Adrenal gland (tissue), 12 donors: ENCODE measurements around the gene LYRM1. TPM values are rescaled to one million over a fixed set of nuclear protein-coding genes. Genes with fewer than 3 reads are reported as not detected.
"Not testable (repeated sequence)": the region's sequence is repeated elsewhere in the genome, so short reads cannot be mapped to it uniquely, and the experiment has no call there.

Source experiments
- DNase-seq, 7 donors: peaks; one replicate each; pipeline ENCODE4 v3.0.0-alpha.2; 2019 to 2020
- H3K27ac ChIP-seq, 5 donors: fragments of 200-600 bp; sonication (generic) in 4 of 5; 1 replicate in 3 of 5; 2 replicates in 2 of 5; pipeline versions ENCODE4 v1.5.1 to v1.8.0; 2016 to 2020; ENCODE audit warnings: mild to moderate bottlenecking in 1 of 5
- H3K27me3 ChIP-seq: fragments of 200-600 bp; 2 replicates; pipeline ENCODE4 v1.8.0; 2021
- H3K36me3 ChIP-seq, 2 donors: fragments of 200-600 bp; replicated peaks in 1 of 2; 1 replicate in 1 of 2; 2 replicates in 1 of 2; pipeline versions ENCODE4 v1.5.1 to v1.8.0; 2018 to 2022
- H3K4me1 ChIP-seq, 2 donors: fragments of 200-600 bp; replicated peaks in 1 of 2; 1 replicate in 1 of 2; 2 replicates in 1 of 2; pipeline versions ENCODE4 v1.5.1 to v1.8.0; 2018 to 2021
- H3K4me3 ChIP-seq, 4 donors: fragments of 200-600 bp; sonication (generic) in 3 of 4; one replicate each; pipeline ENCODE4 v1.5.1; 2016 to 2018
- H3K9me3 ChIP-seq, 3 donors: fragments of 200-600 bp; sonication (generic) in 1 of 3; replicated peaks in 1 of 3; 1 replicate in 2 of 3; 2 replicates in 1 of 3; pipeline versions ENCODE4 v1.5.1 to v1.8.0; 2016 to 2021
- POLR2A ChIP-seq, 2 donors: fragments of 450-650 bp; IDR thresholded peaks; one replicate each; pipeline ENCODE4 v1.6.1; 2017; ENCODE audit warnings: antibody characterized with exemption in 2 of 2, mild to moderate bottlenecking in 2 of 2, moderate library complexity in 1 of 2
- WGBS, 4 donors: extraction: QIAGEN DNeasy Blood & Tissue Kit in 2 of 4; methylation state at CpG; one replicate each; pipeline versions ENCODE4 v1.1.5 to v1.1.7; 2013 to 2017; 5-methylcytosine and 5-hydroxymethylcytosine counted together
- intact Hi-C, 2 donors: fragments of 100-400 bp; cut with DNase I; formaldehyde crosslinking; loops; one replicate each; pipeline versions ENCODE4 v1.14.1 to v1.15.0; 2022 to 2023
- polyA plus RNA-seq, 3 donors: library from polyadenylated mRNA; stranded (reverse); fragments of 200-250 nt in 2 of 3; fragments of 350-450 nt in 1 of 3; fragmentation: Illumina TruSeq in 1 of 3; extraction: RNeasy Lipid Tissue Mini Kit (QIAGEN cat#74804) in 1 of 3; gene quantifications; one replicate each; pipeline ENCODE4 v1.2.3, GENCODE V29; 2013 to 2014
- total RNA-seq, 9 donors: library from RNA; depleted of rRNA in 4 of 9; stranded (reverse); fragments of >200 nt in 4 of 9; fragments of 120-200 nt in 1 of 9; fragmentation: NEBNext Ultra II Directional in 1 of 9; extraction: Animal tissue kit (Norgen Biotek cat#: 25700) in 1 of 9; gene quantifications; one replicate each; pipeline versions ENCODE4 v1.1.0 to v1.2.4, GENCODE V29; 2013 to 2023
- TF ChIP-seq, protein P1 (sequence below), 6 experiments: fragments of 450-650 bp in 4 of 6; fragments of 200-600 bp in 2 of 6; sonication (generic) in 1 of 6; IDR thresholded peaks; 1 replicate in 5 of 6; 2 replicates in 1 of 6; pipeline versions ENCODE4 v1.5.1 to v1.8.0; 2016 to 2021; ENCODE audit warnings: antibody characterized with exemption in 6 of 6, mild to moderate bottlenecking in 2 of 6, moderate library complexity in 1 of 6
- donor health status: healthy with polysubstance abuse.
- donor health status: Bipolar disorder and iron deficiency.
- donor health status: DM: yes; HTN: yes; CAD: no.
- donor health status: DM: no; HTN: no; CAD: no.
- donor health status: DM: no; HTN: no; CAD: no.
- donor health status: DM: yes; HTN: yes; CAD: no.

Gene LYRM1
- total and polyA plus RNA-seq, 12 donors = 18.0 to 74.0 (median 38.0) TPM

DNA sequence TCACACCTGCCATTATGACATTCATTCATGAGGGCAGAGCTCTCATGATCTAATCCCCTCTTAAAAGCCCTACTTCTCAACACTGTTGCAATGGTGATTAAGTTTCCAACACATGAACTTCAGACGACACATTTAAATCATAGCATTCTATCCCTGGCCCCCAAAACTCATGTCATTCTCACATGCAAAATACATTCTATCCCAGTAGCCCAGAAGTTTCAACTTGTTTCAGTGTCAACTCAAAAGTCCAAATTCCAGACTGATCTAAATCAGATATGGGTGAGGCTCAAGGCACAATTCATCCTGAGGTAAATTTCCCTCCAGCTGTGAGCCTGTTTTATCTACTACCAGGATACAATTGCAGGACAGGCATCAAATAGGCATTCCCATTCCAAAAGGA, 25.2 kb downstream of the LYRM1 start:
- H3K36me3 ChIP-seq = peaks cover 0 to 4% of the 10 kb centered on the region in 2 donors
- no peaks in the 10 kb centered on the region for H3K4me1 ChIP-seq
- H3K4me3 ChIP-seq = no peak overlapping the region
- DNase-seq = no peak
- WGBS, 4 donors = 85 to 100% (median 98%) methylated on average over 1 of the region's 1 CpG
- intact Hi-C loops = no loop called here
- H3K27ac ChIP-seq = no peak overlapping the region
- no peak for TF ChIP-seq POLR2A (IDR thresholded peaks at IDR 0.05)
- TF ChIP-seq, protein P1, sequence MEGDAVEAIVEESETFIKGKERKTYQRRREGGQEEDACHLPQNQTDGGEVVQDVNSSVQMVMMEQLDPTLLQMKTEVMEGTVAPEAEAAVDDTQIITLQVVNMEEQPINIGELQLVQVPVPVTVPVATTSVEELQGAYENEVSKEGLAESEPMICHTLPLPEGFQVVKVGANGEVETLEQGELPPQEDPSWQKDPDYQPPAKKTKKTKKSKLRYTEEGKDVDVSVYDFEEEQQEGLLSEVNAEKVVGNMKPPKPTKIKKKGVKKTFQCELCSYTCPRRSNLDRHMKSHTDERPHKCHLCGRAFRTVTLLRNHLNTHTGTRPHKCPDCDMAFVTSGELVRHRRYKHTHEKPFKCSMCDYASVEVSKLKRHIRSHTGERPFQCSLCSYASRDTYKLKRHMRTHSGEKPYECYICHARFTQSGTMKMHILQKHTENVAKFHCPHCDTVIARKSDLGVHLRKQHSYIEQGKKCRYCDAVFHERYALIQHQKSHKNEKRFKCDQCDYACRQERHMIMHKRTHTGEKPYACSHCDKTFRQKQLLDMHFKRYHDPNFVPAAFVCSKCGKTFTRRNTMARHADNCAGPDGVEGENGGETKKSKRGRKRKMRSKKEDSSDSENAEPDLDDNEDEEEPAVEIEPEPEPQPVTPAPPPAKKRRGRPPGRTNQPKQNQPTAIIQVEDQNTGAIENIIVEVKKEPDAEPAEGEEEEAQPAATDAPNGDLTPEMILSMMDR (IDR thresholded peaks at IDR 0.05) = no peak
- no peaks in the 10 kb centered on the region for H3K9me3 ChIP-seq
- H3K27me3 ChIP-seq = no peaks in the 10 kb centered on the region

GRCh38 chr16:20928774-20929411, 28.3 kb downstream of the LYRM1 start:
- Histone ChIP-seq H3K4me1 (no peaks in the 10 kb centered on the region), H3K27me3 (no peaks in the 10 kb centered on the region), H3K4me3 (no peak overlapping the region), H3K27ac (peak overlapping the region in 1 of 5 donors; percentile 3), H3K9me3 (no peaks in the 10 kb centered on the region), H3K36me3 (peaks cover 0 to 4% of the 10 kb centered on the region in 2 donors)
- TF ChIP-seq, protein P1 (IDR thresholded peaks at IDR 0.05) = no peak
- TF ChIP-seq POLR2A (IDR thresholded peaks at IDR 0.05) = no peak
- 85 to 93% (median 93%) methylated on average over 4 to 5 of the region's 5 CpGs for WGBS, 4 donors
- intact Hi-C loops = no loop called here
- no peak for DNase-seq

- intact Hi-C loops, H3K9me3 ChIP-seq, H3K27me3 ChIP-seq, H3K36me3 ChIP-seq, H3K4me1 ChIP-seq, H3K4me3 ChIP-seq: not testable (repeated sequence)
- DNase-seq = peak; percentile 37 to 84 (median 55)
- H3K27ac ChIP-seq = peak overlapping the region in 4 of 5 donors; percentile 8 to 73 (median 62)
- WGBS, 4 donors = 41 to 56% (median 55%) methylated on average over 7 to 10 of the region's 10 CpGs
Observed at GRCh38 chr16:20929676-20930364, 29.2 kb downstream of the LYRM1 start.

- intact Hi-C loops = no loop called here
- no peaks in the 10 kb centered on the region for H3K27me3 ChIP-seq
- no peak for TF ChIP-seq POLR2A (IDR thresholded peaks at IDR 0.05)
- TF ChIP-seq, protein P1 (IDR thresholded peaks at IDR 0.05) = no peak
- H3K36me3 ChIP-seq = no peaks in the 10 kb centered on the region
- DNase-seq = no peak
- WGBS, 4 donors = 71 to 79% (median 78%) methylated on average over 1 of the region's 1 CpG
- H3K4me3 ChIP-seq = no peak overlapping the region
- H3K9me3 ChIP-seq = no peaks in the 10 kb centered on the region
- peak overlapping the region in 4 of 5 donors; percentile 8 to 73 (median 62) for H3K27ac ChIP-seq
- no peaks in the 10 kb centered on the region for H3K4me1 ChIP-seq
Observed at GRCh38 chr16:20930365-20930690, 29.8 kb downstream of the LYRM1 start.
